Liver (tissue), 9 donors: ENCODE results near the gene AHI1. TPM values are rescaled to one million over a fixed set of nuclear protein-coding genes. Genes with fewer than 3 reads are reported as not detected.
A peak's percentile ranks its signal among the peaks of the same experiment; 100 is the strongest.

Source experiments
- DNase-seq: peaks from one replicate; pipeline ENCODE4 v3.0.0-alpha.2; 2017; ENCODE audit warnings: low spot score
- H3K27ac ChIP-seq, 2 donors: one replicate each; pipeline ENCODE4 v1.7.0; 2013; ENCODE audit warnings: inconsistent platforms in 2 of 2, low read length in 2 of 2, control low read depth in 1 of 2, low read depth in 1 of 2, mild to moderate bottlenecking in 1 of 2
- H3K27me3 ChIP-seq, 4 donors: one replicate each; pipeline versions ENCODE4 v1.6.1 to v1.7.0; 2013; ENCODE audit warnings: low read length in 3 of 4, inconsistent platforms in 1 of 4, mild to moderate bottlenecking in 1 of 4, moderate library complexity in 1 of 4; ENCODE audit not compliant: control insufficient read depth in 4 of 4, insufficient read depth in 4 of 4
- H3K36me3 ChIP-seq, 4 donors: one replicate each; pipeline versions ENCODE4 v1.6.1 to v1.7.0; 2013; ENCODE audit warnings: low read length in 3 of 4, mild to moderate bottlenecking in 3 of 4, low read depth in 1 of 4, moderate library complexity in 1 of 4; ENCODE audit not compliant: control insufficient read depth in 4 of 4, insufficient read depth in 3 of 4
- H3K4me1 ChIP-seq, 4 donors: one replicate each; pipeline versions ENCODE4 v1.6.1 to v1.7.0; 2013; ENCODE audit warnings: low read length in 3 of 4, mild to moderate bottlenecking in 3 of 4, moderate library complexity in 1 of 4; ENCODE audit not compliant: control insufficient read depth in 4 of 4, insufficient read depth in 4 of 4
- H3K4me3 ChIP-seq, 3 donors: one replicate each; pipeline versions ENCODE4 v1.6.1 to v1.7.0; 2013; ENCODE audit warnings: low read length in 3 of 3, control low read depth in 1 of 3, low read depth in 1 of 3, mild to moderate bottlenecking in 1 of 3
- H3K9ac ChIP-seq, 2 donors: one replicate each; pipeline ENCODE4 v1.7.0; 2013; ENCODE audit warnings: low read length in 2 of 2, mild to moderate bottlenecking in 2 of 2, moderate library complexity in 2 of 2, control low read depth in 1 of 2, low read depth in 1 of 2
- H3K9me3 ChIP-seq, 4 donors: one replicate each; pipeline versions ENCODE4 v1.6.1 to v1.7.0; 2013; ENCODE audit warnings: low read length in 3 of 4; ENCODE audit not compliant: control insufficient read depth in 4 of 4
- EGR1 ChIP-seq, 2 donors: IDR thresholded peaks; 2 replicates each; pipeline ENCODE4 v1.6.1; 2016 to 2018; ENCODE audit warnings: antibody characterized with exemption in 2 of 2, low read depth in 2 of 2
- FOXA1 ChIP-seq: IDR thresholded peaks from 2 replicates; pipeline ENCODE4 v1.6.1; 2016; ENCODE audit warnings: antibody characterized with exemption
- FOXA2 ChIP-seq: IDR thresholded peaks from 2 replicates; pipeline ENCODE4 v1.6.1; 2016; ENCODE audit warnings: antibody characterized with exemption
- GABPA ChIP-seq, 2 donors: IDR thresholded peaks in 1 of 2; conservative IDR thresholded peaks in 1 of 2; 2 replicates each; pipeline ENCODE4 v1.6.1; 2016; ENCODE audit warnings: antibody characterized with exemption in 2 of 2, mild to moderate bottlenecking in 1 of 2, moderate library complexity in 1 of 2
- HNF4A ChIP-seq, 2 donors: conservative IDR thresholded peaks; 2 replicates each; pipeline ENCODE4 v1.6.1; 2016; ENCODE audit warnings: antibody characterized with exemption in 2 of 2, mild to moderate bottlenecking in 2 of 2
- HNF4G ChIP-seq: IDR thresholded peaks from 2 replicates; pipeline ENCODE4 v1.6.1; 2016; ENCODE audit warnings: antibody characterized with exemption
- JUND ChIP-seq, 2 donors: IDR thresholded peaks; 2 replicates each; pipeline ENCODE4 v1.6.1; 2016; ENCODE audit warnings: antibody characterized with exemption in 2 of 2
- NR2F2 ChIP-seq: IDR thresholded peaks from 2 replicates; pipeline ENCODE4 v1.6.1; 2016; ENCODE audit warnings: antibody characterized with exemption
- RAD21 ChIP-seq, 2 donors: IDR thresholded peaks; 2 replicates each; pipeline ENCODE4 v1.6.1; 2016; ENCODE audit warnings: antibody characterized with exemption in 2 of 2, mild to moderate bottlenecking in 2 of 2
- RXRA ChIP-seq, 2 donors: IDR thresholded peaks; 2 replicates each; pipeline ENCODE4 v1.6.1; 2017 to 2018; ENCODE audit warnings: antibody characterized with exemption in 2 of 2, mild to moderate bottlenecking in 1 of 2
- SP1 ChIP-seq: IDR thresholded peaks from 2 replicates; pipeline ENCODE4 v1.6.1; 2018; ENCODE audit warnings: antibody characterized with exemption, mild to moderate bottlenecking
- TAF1 ChIP-seq: conservative IDR thresholded peaks from 2 replicates; pipeline ENCODE4 v1.6.1; 2016; ENCODE audit warnings: antibody characterized with exemption, mild to moderate bottlenecking
- YY1 ChIP-seq: IDR thresholded peaks from 2 replicates; pipeline ENCODE4 v1.6.1; 2016; ENCODE audit warnings: antibody characterized with exemption, mild to moderate bottlenecking
- WGBS: extraction: QIAGEN DNeasy Blood & Tissue Kit; methylation state at CpG from one replicate; pipeline ENCODE4 v1.1.7; 2013; 5-methylcytosine and 5-hydroxymethylcytosine counted together
- polyA plus RNA-seq, 2 donors: library from polyadenylated mRNA; stranded (reverse) in 1 of 2; unstranded in 1 of 2; fragments of 200-250 nt in 1 of 2; fragments of >200 nt in 1 of 2; fragmentation: Nextera tagmentation in 1 of 2; extraction: Ambion mirVana in 1 of 2; gene quantifications; one replicate each; pipeline versions ENCODE4 v1.2.1 to v1.2.3, GENCODE V29; 2013 to 2015
- total RNA-seq, 2 donors: library from RNA; depleted of rRNA; stranded (reverse); fragments of >200 nt; gene quantifications; one replicate each; pipeline ENCODE4 v1.2.3, GENCODE V29; 2014
- TF ChIP-seq, protein P1 (sequence below): fragments of 150-350 bp; IDR thresholded peaks from 2 replicates; pipeline ENCODE4 v1.5.1; 2017; ENCODE audit warnings: improper control_type of control experiment, low read depth, low read length; ENCODE audit not compliant: missing input control
- TF ChIP-seq, protein P2 (sequence below): IDR thresholded peaks from 2 replicates; pipeline ENCODE4 v1.6.1; 2016; ENCODE audit warnings: antibody characterized with exemption
- TF ChIP-seq, protein P3 (sequence below): IDR thresholded peaks from 2 replicates; pipeline ENCODE4 v1.6.1; 2016; ENCODE audit warnings: antibody characterized with exemption, mild to moderate bottlenecking
- TF ChIP-seq, protein P4 (sequence below): IDR thresholded peaks from 2 replicates; pipeline ENCODE4 v1.6.1; 2016; ENCODE audit warnings: antibody characterized with exemption
- TF ChIP-seq, protein P5 (sequence below): IDR thresholded peaks from 2 replicates; pipeline ENCODE4 v1.6.1; 2016; ENCODE audit warnings: antibody characterized with exemption
- donor health status: healthy.
- donor health status: healthy.
- donor health status: healthy.
- donor health status: healthy.
- donor health status: healthy.

The AHI1 gene
- total and polyA plus RNA-seq, 4 donors: 2.0 to 14.4 (median 9.0) TPM

DNA sequence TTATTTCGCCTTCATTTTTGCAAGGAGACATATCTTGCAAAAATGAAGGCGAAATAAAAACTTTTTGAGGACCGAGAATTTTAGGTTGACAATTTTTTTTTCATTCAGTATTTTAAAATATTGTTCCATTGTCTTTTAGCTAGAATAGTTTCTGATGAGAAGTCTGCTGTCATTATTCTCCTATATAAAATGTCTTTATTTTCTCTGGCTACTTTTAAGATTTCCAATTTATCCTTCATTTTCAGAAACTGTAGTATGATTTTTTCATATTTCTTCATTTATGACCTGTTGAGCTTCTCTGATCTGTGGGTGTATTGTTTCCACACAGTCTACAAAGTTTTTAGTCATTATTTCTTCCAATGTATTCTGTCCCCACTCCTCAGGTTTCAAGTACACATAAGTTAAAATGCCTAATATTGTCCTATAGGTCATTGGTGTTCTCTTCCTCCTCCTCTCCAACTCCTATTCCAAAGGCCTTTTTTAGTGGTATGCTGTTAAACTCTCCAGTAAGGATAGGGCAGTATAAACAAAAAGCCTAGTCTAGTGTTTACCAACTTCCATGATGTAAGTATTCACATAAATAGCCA, 15.7 kb downstream of the AHI1 start:
- no peak overlapping the region for H3K27ac ChIP-seq
- H3K4me1 ChIP-seq: no peaks in the 10 kb centered on the region
- H3K9ac ChIP-seq: no peak overlapping the region
- H3K4me3 ChIP-seq: peak overlapping the region in 1 of 3 donors; percentile 21
- no peak for DNase-seq
- peaks cover 4 to 18% (median 9%) of the 10 kb centered on the region in 4 donors for H3K9me3 ChIP-seq
- 96% methylated on average over 3 of the region's 3 CpGs for WGBS
- no peak for TF ChIP-seq JUND (IDR thresholded peaks at IDR 0.05)
- TF ChIP-seq RXRA (IDR thresholded peaks at IDR 0.05): no peak
- TF ChIP-seq SP1: no peak
- no peak for TF ChIP-seq YY1
- TF ChIP-seq TAF1: no peak
- TF ChIP-seq, protein P1, sequence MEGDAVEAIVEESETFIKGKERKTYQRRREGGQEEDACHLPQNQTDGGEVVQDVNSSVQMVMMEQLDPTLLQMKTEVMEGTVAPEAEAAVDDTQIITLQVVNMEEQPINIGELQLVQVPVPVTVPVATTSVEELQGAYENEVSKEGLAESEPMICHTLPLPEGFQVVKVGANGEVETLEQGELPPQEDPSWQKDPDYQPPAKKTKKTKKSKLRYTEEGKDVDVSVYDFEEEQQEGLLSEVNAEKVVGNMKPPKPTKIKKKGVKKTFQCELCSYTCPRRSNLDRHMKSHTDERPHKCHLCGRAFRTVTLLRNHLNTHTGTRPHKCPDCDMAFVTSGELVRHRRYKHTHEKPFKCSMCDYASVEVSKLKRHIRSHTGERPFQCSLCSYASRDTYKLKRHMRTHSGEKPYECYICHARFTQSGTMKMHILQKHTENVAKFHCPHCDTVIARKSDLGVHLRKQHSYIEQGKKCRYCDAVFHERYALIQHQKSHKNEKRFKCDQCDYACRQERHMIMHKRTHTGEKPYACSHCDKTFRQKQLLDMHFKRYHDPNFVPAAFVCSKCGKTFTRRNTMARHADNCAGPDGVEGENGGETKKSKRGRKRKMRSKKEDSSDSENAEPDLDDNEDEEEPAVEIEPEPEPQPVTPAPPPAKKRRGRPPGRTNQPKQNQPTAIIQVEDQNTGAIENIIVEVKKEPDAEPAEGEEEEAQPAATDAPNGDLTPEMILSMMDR: no peak
- TF ChIP-seq, protein P2, sequence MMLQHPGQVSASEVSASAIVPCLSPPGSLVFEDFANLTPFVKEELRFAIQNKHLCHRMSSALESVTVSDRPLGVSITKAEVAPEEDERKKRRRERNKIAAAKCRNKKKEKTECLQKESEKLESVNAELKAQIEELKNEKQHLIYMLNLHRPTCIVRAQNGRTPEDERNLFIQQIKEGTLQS: no peak
- no peak for TF ChIP-seq NR2F2
- TF ChIP-seq, protein P3, sequence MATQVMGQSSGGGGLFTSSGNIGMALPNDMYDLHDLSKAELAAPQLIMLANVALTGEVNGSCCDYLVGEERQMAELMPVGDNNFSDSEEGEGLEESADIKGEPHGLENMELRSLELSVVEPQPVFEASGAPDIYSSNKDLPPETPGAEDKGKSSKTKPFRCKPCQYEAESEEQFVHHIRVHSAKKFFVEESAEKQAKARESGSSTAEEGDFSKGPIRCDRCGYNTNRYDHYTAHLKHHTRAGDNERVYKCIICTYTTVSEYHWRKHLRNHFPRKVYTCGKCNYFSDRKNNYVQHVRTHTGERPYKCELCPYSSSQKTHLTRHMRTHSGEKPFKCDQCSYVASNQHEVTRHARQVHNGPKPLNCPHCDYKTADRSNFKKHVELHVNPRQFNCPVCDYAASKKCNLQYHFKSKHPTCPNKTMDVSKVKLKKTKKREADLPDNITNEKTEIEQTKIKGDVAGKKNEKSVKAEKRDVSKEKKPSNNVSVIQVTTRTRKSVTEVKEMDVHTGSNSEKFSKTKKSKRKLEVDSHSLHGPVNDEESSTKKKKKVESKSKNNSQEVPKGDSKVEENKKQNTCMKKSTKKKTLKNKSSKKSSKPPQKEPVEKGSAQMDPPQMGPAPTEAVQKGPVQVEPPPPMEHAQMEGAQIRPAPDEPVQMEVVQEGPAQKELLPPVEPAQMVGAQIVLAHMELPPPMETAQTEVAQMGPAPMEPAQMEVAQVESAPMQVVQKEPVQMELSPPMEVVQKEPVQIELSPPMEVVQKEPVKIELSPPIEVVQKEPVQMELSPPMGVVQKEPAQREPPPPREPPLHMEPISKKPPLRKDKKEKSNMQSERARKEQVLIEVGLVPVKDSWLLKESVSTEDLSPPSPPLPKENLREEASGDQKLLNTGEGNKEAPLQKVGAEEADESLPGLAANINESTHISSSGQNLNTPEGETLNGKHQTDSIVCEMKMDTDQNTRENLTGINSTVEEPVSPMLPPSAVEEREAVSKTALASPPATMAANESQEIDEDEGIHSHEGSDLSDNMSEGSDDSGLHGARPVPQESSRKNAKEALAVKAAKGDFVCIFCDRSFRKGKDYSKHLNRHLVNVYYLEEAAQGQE: no peak
- TF ChIP-seq HNF4A (conservative IDR thresholded peaks at IDR 0.05): no peak
- no peak for TF ChIP-seq FOXA1
- TF ChIP-seq HNF4G: no peak
- TF ChIP-seq FOXA2: no peak
- TF ChIP-seq EGR1 (IDR thresholded peaks at IDR 0.05; ENCODE audit: low read depth in 2 of 2): no peak
- TF ChIP-seq, protein P4, sequence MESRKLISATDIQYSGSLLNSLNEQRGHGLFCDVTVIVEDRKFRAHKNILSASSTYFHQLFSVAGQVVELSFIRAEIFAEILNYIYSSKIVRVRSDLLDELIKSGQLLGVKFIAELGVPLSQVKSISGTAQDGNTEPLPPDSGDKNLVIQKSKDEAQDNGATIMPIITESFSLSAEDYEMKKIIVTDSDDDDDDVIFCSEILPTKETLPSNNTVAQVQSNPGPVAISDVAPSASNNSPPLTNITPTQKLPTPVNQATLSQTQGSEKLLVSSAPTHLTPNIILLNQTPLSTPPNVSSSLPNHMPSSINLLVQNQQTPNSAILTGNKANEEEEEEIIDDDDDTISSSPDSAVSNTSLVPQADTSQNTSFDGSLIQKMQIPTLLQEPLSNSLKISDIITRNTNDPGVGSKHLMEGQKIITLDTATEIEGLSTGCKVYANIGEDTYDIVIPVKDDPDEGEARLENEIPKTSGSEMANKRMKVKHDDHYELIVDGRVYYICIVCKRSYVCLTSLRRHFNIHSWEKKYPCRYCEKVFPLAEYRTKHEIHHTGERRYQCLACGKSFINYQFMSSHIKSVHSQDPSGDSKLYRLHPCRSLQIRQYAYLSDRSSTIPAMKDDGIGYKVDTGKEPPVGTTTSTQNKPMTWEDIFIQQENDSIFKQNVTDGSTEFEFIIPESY: no peak
- TF ChIP-seq, protein P5, sequence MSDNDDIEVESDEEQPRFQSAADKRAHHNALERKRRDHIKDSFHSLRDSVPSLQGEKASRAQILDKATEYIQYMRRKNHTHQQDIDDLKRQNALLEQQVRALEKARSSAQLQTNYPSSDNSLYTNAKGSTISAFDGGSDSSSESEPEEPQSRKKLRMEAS: no peak
- TF ChIP-seq GABPA (IDR thresholded peaks at IDR 0.05 in 1 of 2, conservative IDR thresholded peaks at IDR 0.05 in 1 of 2): no peak
- TF ChIP-seq RAD21 (IDR thresholded peaks at IDR 0.05): no peak
- no peaks in the 10 kb centered on the region for H3K27me3 ChIP-seq
- H3K36me3 ChIP-seq: peaks cover 0 to 15% (median 9%) of the 10 kb centered on the region in 4 donors
